ENCODE results near the gene TPPP. TPM values are rescaled to one million over a fixed set of nuclear protein-coding genes. Genes with fewer than 3 reads are reported as not detected.

The TPPP gene
- total RNA-seq, 1 donor from 2014 or later = not detected

DNA sequence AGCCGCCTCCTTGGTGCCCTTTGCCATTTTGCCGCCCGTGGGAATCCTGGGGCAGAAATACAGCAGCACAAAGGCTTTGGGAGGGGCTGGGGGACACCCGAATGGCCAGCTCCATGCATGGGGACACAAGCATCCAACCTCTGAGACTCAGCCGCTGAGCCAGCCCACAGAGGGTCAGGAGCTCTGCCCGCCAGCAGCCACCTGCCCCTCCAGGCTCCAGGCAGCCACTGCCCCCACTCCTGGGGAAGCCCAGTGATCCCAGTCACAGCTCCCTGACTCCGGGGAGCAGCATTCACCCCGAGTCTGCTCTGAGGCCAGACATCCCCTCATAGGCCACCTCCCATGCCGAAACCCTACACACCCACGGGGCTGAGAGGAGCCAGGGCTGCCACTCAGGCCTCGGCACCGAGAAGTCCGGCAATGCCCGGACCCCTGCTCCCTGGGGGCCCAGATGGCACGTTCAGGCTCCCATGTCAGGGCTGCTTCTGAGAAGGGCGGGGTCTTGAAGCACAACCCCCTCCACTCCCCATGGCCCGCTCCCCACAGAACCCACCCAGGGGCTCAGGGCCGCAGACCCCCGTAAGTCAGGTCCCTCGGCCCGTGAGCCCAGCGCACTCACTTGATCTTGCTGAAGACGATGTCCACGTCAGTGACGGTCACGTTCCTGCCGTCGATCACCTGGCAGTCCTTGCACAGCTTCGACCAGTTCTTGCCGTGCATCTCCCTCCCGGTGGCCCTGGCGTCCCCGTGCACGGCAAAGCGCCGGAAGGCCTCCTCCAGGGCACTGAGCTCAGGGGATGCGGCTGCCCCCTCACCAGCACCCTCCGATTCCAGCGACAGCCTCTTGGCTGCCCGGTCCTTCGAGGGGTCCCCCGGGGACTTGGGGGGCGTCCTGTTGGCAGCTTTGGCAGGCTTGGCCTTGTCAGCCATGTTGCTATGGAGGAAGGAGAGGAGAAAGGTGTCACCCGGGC lies 15.7 kb downstream of the TPPP start:
- Mint-ChIP-seq H3K27me3 (peaks cover 5% of the 10 kb centered on the region), H3K4me3 (no peak overlapping the region), H3K9me3 (no peaks in the 10 kb centered on the region), H3K4me1 (peaks cover 3% of the 10 kb centered on the region), H3K36me3 (ENCODE audit: low read depth) (no peaks in the 10 kb centered on the region), H3K27ac (no peak overlapping the region)
- intact Hi-C loops (cut with micrococcal nuclease) = no loop called here
- DNase-seq = no peak

DNA sequence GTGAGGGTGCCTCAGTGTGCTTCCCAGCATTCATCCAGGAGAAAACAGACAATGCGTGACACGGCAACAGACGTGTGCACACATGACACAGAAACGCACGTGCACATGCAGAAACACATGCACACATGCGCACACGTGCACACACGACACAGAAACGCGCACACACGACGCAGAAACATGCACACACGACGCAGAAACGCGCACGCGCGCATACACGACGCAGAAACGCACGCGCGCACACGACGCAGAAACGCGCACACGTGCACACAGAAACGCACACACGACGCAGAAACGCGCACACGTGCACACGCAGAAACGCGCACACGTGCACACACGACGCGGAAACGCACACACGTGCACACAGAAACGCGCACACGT lies 16.5 kb downstream of the TPPP start:
- peaks cover 5% of the 10 kb centered on the region for H3K27me3 Mint-ChIP-seq

DNA sequence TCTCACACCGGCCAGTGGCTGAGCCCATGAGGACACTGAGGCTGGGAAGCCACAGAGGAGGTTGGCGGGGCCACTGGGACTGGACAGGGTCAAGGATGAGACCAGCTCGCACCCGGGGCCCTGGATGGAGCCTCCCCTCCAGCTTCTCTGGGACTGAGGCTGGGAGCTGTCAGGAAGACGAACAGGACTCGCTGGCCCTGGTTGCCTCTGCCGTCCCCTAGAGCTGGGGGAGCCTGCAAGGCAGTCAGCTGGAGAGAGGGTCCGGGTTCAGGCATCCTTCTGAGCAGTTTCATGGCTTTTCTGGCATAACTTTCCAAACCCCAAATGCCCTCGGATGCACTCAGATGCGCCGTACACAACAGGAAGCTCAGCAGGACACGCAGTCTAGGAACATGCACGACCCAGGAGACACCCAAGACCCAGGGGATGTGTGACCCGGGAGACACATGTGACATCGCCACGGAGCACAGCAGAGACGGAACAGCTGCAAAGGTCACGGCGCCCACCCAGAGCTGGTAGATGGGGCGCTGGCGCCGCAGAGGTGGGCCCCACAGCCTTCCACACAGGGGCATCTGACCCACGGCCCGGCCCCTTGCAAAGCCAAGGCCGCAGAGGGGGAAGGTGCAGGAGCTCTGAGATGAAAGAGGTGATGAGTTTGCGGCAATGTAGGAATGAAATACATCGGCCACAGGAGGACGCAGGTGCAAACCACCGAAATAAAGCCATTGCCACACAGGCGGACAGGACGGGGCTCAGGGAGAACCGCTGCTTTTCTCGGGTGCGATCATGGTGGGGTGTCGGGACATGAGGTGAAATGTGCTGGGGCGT lies 17.1 kb downstream of the TPPP start:
- Mint-ChIP-seq H3K27ac (no peak overlapping the region), H3K4me1 (peaks cover 3% of the 10 kb centered on the region), H3K36me3 (ENCODE audit: low read depth) (no peaks in the 10 kb centered on the region), H3K27me3 (peaks cover 5% of the 10 kb centered on the region), H3K4me3 (no peak overlapping the region), H3K9me3 (no peaks in the 10 kb centered on the region)
- intact Hi-C loops (cut with micrococcal nuclease) = no loop called here
- DNase-seq = no peak

More for the DNA sequence above, 16.5 kb downstream of the TPPP start:
- Mint-ChIP-seq H3K36me3 (ENCODE audit: low read depth) (no peaks in the 10 kb centered on the region), H3K27ac (no peak overlapping the region), H3K4me1 (peaks cover 3% of the 10 kb centered on the region), H3K9me3 (no peaks in the 10 kb centered on the region), H3K4me3 (no peak overlapping the region)
- intact Hi-C loops (cut with micrococcal nuclease) = no loop called here
- DNase-seq = no peak

DNA sequence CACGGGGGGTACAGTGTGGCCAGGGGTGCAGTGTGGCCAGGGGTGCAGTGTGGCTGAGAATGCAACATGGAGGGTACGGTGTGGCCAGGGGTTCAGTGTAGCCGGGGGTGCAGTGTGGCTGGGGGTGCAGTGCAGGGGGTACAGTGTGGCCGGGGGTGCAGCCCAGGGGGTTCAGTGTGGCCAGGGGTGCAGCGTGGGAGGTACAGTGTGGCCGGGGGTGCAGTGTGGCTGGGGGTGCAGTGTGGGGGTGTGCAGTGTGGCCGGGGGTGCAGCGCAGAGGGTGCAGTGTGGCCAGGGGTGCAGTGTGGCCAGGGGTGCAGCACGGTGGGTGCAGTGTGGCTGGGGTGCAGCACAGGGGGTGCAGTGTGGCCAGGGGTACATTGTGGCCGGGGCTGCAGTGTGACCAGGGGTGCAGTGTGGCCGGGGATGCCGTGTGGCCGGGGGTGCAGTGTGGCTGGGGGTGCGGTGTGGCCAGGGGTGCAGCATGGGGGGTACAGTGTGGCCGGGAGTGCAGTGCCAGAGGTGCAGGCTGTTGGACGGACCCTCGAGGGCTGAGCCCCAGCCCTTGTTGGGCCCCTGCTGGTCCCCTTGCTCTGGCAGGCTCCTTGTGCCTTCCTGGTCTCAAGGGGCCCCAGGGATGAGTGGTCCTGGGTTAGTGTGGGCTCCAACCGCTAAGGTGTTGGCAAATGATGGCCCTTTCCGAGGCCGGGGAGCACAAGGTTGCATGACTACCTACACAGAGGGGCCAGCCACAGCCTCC lies 17.9 kb downstream of the TPPP start:
- H3K27me3 Mint-ChIP-seq = peaks cover 5% of the 10 kb centered on the region
- DNase-seq = no peak
- H3K27ac Mint-ChIP-seq = no peak overlapping the region
- no peak overlapping the region for H3K4me3 Mint-ChIP-seq
- no peaks in the 10 kb centered on the region for H3K36me3 Mint-ChIP-seq (ENCODE audit: low read depth)
- H3K4me1 Mint-ChIP-seq = peaks cover 3% of the 10 kb centered on the region
- intact Hi-C loops (cut with micrococcal nuclease) = no loop called here
- H3K9me3 Mint-ChIP-seq = no peaks in the 10 kb centered on the region

DNA sequence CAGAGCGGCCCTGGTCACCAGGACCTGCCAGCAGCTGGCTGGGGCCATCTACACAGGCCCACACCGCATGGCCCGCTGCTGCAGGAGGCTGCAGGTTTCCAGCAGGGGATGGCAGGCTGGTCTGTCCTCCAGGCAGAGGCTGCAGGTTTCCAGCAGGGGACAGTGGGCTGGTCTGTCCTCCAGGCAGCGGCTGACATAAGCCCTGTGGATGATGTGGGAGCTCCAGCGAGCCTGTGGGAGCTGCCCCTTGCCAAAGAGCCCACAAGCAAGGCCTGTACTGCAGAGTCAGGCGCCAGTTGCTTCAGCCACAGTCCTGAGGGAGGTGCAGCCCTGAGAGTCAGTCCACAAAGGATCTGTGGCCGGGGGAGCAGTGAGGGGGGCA lies 18.5 kb downstream of the TPPP start:
- H3K27me3 Mint-ChIP-seq = peaks cover 5% of the 10 kb centered on the region
- intact Hi-C loops (cut with micrococcal nuclease) = no loop called here
- no peak overlapping the region for H3K27ac Mint-ChIP-seq
- H3K4me3 Mint-ChIP-seq = no peak overlapping the region
- no peaks in the 10 kb centered on the region for H3K9me3 Mint-ChIP-seq
- H3K36me3 Mint-ChIP-seq (ENCODE audit: low read depth) = no peaks in the 10 kb centered on the region
- peaks cover 3% of the 10 kb centered on the region for H3K4me1 Mint-ChIP-seq
- no peak for DNase-seq

DNA sequence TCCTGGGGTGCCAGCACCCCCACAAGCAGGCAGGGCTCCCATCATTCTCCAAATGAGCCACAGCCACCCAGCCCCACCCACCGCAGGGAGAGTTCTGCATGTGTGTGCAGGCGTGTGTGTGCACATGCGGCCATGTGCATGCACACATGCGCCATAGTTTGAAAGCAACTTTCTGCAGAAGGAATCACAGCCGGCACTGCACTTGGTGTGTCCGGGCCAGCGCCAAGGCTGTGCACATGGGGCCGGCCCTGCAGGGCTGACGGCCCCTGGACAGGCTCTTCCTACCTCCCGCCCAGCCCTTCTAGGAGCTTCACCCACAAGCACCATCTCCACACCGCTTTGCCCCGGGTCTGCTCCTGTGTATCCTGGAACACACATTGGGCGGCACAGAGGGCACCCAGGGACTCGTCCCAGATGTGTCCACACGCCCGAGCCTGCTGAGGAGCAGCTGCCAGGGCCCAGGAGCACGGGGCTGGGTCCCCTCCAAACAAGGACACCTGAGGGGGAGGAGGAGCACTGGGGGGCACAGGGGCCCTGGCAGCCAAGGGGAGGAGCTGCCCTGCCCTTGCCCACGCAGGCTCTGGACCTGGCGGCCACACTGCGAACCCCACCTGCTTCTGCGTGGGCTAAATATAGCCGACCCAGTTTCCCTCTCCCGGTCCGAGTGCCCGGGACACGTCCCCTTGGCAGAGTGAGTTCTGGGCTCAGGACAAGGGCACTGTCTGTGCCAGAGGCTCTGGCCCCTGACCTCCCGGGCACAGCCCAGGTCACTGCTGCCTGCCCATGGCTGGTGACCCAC lies 19.1 kb downstream of the TPPP start:
- Mint-ChIP-seq H3K36me3 (ENCODE audit: low read depth) (no peaks in the 10 kb centered on the region), H3K4me1 (peaks cover 3% of the 10 kb centered on the region), H3K4me3 (no peak overlapping the region), H3K9me3 (no peaks in the 10 kb centered on the region), H3K27me3 (peaks cover 5% of the 10 kb centered on the region), H3K27ac (no peak overlapping the region)
- no peak for DNase-seq
- intact Hi-C loops (cut with micrococcal nuclease) = no loop called here

DNA sequence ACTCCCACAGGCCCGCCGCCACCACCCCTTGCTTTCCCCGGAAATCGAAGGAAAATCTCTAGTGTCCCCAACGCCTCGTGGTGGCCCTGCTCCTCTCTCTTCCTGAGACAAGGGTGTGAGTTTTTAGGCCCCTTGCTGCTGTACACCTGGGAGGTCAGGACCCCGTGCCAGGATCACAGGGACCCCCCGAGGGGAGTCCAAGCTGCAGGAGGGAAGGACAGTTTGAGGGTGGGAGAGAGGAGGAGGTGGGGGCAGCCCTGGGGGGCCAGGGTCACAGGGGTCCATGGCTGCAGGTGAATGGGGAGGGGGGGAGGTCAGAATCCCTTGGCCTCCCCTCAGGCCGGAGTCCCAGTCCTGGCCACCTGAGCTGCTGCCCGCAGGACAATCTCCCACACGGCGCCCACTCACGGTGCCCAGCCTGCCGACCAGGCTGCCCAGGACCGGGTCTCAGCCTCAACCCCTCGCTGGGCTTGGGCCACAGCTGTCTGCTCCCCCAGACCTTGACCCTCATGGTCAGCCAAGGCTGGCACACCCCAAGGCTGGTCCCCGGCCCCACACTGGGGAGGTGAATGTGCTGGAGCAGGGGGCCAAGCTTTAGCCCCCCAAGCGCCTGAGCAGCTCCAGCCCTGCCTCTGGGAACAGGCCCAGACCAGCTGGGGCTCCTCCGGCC lies 19.9 kb downstream of the TPPP start:
- H3K27ac Mint-ChIP-seq = peak overlapping the region; percentile 41
- intact Hi-C loops (cut with micrococcal nuclease) = no loop called here
- no peak for DNase-seq
- H3K4me1 Mint-ChIP-seq = peaks cover 3% of the 10 kb centered on the region
- H3K27me3 Mint-ChIP-seq = peaks cover 5% of the 10 kb centered on the region
- no peaks in the 10 kb centered on the region for H3K36me3 Mint-ChIP-seq (ENCODE audit: low read depth)
- H3K4me3 Mint-ChIP-seq = no peak overlapping the region
- no peaks in the 10 kb centered on the region for H3K9me3 Mint-ChIP-seq

DNA sequence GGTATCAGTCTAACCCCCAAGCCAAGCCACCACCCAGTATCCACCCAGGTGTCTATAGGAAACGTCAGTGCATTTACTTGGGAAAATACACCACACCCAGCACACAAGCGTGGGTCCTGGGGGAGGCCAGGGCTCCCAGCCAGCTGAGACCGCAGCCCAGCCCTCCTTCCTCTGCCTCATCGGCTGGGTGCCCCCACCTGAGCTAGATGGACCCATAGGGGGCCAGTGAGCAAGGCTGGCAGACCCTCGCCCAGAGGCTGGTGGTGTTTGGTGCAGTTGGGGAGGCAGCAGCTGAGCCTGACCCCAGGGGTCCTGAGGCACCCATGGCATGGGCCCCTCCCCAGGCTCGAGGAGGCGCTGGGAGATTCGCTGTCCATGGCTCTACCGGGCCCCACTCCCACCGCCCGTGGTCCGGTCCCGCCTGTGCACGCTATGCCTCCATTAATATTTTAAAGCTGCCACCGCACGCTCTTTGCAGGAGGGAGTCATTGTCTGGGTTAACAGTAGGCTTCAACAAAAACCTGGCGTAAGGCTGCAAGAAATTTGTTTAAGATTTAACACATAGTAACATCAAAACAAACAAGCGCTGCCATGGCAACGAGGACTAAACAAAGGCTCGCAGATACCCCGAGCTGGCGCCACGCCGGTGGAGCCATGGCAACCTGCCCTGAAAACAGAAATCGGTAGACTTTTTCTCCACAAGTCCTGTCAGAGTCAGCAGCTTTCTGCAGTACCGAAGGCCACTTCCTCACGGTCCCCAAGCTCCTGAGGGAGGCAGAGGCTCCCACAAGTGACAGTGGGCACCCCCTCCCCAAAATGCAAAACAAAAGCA lies 20.6 kb downstream of the TPPP start:
- H3K4me3 Mint-ChIP-seq = no peak overlapping the region
- peaks cover 5% of the 10 kb centered on the region for H3K27me3 Mint-ChIP-seq
- H3K36me3 Mint-ChIP-seq (ENCODE audit: low read depth) = peaks cover 1% of the 10 kb centered on the region
- intact Hi-C loops (cut with micrococcal nuclease) = no loop called here
- H3K27ac Mint-ChIP-seq = peak overlapping the region; percentile 41
- peak; percentile 86 for DNase-seq
- H3K9me3 Mint-ChIP-seq = no peaks in the 10 kb centered on the region
- peaks cover 3% of the 10 kb centered on the region for H3K4me1 Mint-ChIP-seq

DNA sequence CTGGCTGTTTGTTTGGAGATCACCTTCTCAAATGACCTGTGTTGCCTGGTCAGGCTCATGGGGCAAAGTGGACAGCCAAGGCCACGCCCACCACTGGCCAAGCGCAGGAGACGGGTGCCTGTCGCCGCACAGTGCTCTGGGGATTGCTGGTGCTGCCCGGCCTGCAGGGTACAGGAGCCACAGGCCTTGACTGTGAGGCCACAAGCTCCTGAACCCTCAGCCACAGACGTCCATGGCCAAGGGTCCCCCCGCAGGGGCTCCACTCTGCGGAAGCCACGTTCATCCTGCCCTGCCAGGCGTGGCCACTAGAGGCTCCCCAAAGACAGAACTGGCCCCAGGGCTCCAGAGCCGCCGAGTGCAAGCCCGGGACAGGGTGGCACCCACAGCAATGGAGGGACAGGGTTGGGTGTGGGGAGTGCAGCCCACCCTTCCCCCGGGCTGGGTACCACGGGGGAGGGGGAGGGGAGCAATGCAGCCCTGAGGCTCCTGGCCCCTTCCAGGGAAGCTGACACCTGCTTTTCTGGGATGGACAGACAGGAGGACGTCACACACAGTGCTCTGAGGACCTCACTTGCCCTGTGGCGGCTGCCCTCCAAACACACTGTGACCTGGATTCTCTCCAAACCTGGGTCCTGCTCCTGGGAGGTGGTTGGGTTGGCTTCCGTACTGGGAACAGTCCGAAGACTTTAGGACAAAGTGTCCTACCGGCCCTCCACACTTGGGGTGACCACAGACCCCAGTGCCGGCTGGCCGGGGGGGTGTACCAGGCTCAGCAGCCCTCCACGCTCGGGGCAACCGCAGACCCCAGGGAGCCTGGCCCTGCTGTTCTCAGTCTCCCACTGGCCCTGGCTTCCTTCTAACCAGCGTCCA lies 21.5 kb downstream of the TPPP start:
- H3K27ac Mint-ChIP-seq = no peak overlapping the region
- H3K4me3 Mint-ChIP-seq = no peak overlapping the region
- intact Hi-C loops (cut with micrococcal nuclease) = loop anchor here (2.0 kb wide), 1 partner anchor 231 kb away; no protein-coding TSS in a partner anchor
- H3K9me3 Mint-ChIP-seq = no peaks in the 10 kb centered on the region
- H3K27me3 Mint-ChIP-seq = peaks cover 5% of the 10 kb centered on the region
- H3K4me1 Mint-ChIP-seq = peaks cover 3% of the 10 kb centered on the region
- peak; percentile 89 for DNase-seq
- peaks cover 8% of the 10 kb centered on the region for H3K36me3 Mint-ChIP-seq (ENCODE audit: low read depth)

DNA sequence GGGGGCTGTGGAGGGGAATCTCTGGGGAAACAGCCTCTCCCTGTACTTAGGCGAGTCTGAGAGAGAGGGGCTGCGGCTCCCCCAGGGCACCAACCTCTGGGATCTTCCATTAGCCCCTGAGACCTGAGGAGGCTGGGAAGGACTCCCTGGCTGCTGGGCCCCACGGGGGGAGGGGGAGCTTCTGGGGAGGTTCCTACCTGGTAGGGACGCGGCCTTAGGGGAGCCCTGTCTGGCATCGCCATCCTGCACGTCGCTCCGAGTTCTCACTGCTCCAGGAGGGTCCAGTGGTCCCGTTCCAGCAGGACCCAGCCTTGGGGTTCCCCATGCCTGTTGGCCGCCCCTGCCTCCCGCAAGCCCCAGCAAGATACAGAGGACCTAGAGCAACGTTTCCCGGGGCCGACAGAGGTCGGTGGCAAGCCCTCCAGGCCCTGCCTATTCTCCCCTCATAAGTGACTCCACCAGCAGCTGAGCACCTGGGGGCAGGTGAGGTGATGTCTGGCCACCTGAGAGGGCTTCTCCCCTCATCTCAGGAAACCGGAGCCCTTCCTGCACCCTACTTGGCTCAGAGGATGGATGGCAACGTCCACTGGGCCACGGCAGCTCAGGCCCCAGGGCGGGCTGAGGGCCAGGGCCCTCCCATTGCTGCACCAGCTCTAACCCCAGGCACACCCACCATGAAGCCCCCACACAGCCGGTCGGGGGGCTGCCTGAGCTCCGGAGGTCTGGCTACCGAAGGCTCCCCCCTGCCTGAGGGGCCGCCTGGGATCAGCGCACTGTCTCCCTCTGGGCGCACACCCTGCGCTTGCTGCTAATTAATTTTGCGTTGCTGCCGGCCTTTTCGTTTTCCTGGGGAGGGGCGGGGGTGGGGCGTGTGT lies 22.5 kb downstream of the TPPP start:
- Mint-ChIP-seq H3K27ac (no peak overlapping the region), H3K36me3 (ENCODE audit: low read depth) (peaks cover 9% of the 10 kb centered on the region), H3K9me3 (no peaks in the 10 kb centered on the region), H3K27me3 (peaks cover 5% of the 10 kb centered on the region), H3K4me1 (peaks cover 3% of the 10 kb centered on the region), H3K4me3 (no peak overlapping the region)
- intact Hi-C loops (cut with micrococcal nuclease) = loop anchor here (2.0 kb wide), 1 partner anchor 232 kb away; no protein-coding TSS in a partner anchor
- no peak for DNase-seq
